NOMO-1 treated with DMSO at 0.1 percent for 48 hours (cell line): ENCODE data around the gene TEX48.

Source experiments
- DNase-seq: peaks from one replicate; lab custom pipeline; 2025; ENCODE audit not compliant: unreplicated experiment; lab: John Stamatoyannopoulos, UW

Gene TEX48

GRCh38 chr9:114624677-114625076 is 57.3 kb downstream of the TEX48 start:
- no peak for DNase-seq

GRCh38 chr9:114621975-114622609 is 59.9 kb downstream of the TEX48 start:
- no peak for DNase-seq

DNA sequence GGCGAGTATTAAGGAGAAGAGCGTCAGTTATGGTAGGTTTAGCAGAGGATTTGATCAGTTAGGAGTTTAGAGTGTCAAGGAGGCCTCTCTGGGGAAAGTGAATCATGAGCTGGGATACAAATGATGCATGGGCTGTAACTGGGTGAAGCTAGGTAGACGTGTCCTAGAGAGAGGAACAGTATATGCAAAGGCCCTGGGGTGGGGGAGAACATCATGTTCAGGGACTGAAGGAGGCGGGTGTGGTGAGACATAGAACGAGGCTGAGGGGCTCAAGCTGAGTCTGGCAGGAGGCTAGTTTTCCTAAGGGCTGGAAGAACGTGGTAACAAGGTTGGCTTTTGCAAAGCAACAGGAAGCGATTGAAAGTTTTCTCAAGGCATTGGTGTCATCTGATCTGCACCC is 60.4 kb downstream of the TEX48 start:
- DNase-seq = no peak

DNA sequence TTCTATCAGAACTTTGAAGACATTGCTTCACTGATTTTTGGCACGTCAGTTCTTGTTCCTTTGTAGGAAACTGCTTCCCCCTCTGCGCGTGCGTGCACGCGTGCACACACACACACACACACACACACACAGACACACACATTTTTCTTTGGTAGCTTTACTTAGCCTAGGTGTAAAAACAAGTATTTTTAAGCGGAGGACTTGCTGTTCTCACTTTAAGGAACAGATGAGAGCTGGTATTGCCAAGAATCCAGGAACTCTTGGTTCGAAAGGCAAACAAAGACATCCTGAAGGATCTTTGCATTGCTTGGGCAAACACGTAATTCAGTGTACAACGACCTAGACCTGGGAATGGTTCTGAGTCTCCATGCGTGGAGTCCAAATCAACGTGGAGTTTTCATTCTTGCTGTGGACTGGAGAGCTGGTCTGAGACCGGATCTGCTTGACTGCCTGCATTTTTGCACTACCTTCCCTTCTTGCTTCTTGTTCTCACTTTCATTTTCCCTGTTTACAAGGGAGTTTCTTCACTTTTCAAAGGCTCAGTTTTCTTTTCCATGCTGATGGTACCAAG is 62.7 kb downstream of the TEX48 start:
- DNase-seq = peak; percentile 14

DNA sequence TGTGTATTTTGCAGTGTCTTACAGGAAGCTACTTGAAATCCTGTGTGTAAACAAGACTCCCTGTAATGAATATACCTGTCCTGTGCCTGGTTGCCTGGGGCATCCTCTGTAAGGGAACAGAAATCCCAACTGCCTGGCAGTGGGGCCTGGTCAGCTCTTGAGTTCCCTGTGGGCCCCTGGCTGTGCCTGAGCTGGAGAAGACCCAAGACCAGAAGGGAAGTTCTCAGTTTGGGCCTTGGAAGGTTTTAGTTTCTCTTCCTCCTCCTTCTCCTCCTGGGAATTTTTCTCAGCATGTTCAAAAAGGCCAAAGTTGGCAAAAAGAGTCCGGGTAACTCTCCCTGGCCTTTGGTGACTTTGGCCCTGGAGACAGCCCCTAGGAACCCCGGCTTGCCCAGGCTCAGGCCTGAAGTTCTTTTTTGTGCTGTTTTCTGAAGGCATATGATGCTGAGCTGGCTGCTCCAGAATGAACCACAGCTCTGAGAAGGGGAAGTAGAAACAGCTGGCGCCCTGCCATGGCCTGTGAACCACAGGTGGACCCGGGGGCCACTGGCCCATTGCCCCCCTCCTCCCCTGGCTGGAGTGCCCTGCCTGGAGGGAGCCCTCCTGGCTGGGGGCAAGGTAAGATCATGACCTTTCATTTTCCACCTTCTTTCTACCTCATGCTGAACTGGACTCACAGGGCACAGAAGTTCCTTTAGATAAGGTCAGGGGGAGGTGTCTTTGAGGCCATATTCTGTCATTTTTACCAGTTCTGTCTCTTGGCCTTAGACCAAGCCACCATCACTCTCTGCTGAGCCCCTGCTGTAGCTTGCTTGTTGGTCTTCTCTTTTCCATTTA is 65.1 kb downstream of the TEX48 start:
- peak; percentile 75 for DNase-seq
